ENCODE data around the gene ANKMY1. TPM values are rescaled to one million over a fixed set of nuclear protein-coding genes. Genes with fewer than 3 reads are reported as not detected.

Gene ANKMY1
- total and polyA plus RNA-seq, 2 of the 13 experiments (the other 11 are each of a cell fraction or from before 2014, with no cell fraction given), result 11.7 to 18.8 TPM

DNA sequence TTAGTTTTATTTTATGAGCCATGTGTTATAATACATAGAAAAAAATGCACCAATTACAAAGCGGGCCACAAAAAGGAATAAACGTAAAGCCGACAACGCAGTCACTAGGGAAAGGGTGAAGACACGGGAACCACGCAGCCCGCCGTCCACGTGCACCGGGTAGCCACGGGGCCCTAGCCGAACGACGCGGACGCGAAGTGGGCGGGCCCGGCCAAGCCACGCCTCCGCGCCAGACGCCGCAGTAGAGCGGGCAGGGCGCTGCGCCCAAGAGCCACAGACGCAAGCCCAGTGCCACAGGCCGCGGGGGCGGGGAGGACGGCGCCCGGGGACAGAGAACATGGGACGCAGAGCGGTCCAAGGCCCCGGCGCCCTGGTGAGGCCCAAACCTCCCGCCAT lies 2.3 kb upstream of the ANKMY1 start, which contains the start of gene DUSP28 (continued):
- no peak for TF ChIP-seq SP140L (CRISPR knock-in tag; IDR thresholded peaks at IDR 0.05; ENCODE audit: borderline replicate concordance)
- no peak for TF ChIP-seq PAF1 (CRISPR knock-in tag; IDR thresholded peaks at IDR 0.05)
- TF ChIP-seq, protein P1, sequence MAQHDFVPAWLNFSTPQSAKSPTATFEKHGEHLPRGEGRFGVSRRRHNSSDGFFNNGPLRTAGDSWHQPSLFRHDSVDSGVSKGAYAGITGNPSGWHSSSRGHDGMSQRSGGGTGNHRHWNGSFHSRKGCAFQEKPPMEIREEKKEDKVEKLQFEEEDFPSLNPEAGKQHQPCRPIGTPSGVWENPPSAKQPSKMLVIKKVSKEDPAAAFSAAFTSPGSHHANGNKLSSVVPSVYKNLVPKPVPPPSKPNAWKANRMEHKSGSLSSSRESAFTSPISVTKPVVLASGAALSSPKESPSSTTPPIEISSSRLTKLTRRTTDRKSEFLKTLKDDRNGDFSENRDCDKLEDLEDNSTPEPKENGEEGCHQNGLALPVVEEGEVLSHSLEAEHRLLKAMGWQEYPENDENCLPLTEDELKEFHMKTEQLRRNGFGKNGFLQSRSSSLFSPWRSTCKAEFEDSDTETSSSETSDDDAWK (CRISPR knock-in tag; IDR thresholded peaks at IDR 0.05), result no peak
- 0 out of 2 replicates have a peak, but pooled peaks have one; percentile 38 for TF ChIP-seq ZMYM2 (CRISPR knock-in tag; IDR thresholded peaks at IDR 0.05)
- TF ChIP-seq, protein P2, sequence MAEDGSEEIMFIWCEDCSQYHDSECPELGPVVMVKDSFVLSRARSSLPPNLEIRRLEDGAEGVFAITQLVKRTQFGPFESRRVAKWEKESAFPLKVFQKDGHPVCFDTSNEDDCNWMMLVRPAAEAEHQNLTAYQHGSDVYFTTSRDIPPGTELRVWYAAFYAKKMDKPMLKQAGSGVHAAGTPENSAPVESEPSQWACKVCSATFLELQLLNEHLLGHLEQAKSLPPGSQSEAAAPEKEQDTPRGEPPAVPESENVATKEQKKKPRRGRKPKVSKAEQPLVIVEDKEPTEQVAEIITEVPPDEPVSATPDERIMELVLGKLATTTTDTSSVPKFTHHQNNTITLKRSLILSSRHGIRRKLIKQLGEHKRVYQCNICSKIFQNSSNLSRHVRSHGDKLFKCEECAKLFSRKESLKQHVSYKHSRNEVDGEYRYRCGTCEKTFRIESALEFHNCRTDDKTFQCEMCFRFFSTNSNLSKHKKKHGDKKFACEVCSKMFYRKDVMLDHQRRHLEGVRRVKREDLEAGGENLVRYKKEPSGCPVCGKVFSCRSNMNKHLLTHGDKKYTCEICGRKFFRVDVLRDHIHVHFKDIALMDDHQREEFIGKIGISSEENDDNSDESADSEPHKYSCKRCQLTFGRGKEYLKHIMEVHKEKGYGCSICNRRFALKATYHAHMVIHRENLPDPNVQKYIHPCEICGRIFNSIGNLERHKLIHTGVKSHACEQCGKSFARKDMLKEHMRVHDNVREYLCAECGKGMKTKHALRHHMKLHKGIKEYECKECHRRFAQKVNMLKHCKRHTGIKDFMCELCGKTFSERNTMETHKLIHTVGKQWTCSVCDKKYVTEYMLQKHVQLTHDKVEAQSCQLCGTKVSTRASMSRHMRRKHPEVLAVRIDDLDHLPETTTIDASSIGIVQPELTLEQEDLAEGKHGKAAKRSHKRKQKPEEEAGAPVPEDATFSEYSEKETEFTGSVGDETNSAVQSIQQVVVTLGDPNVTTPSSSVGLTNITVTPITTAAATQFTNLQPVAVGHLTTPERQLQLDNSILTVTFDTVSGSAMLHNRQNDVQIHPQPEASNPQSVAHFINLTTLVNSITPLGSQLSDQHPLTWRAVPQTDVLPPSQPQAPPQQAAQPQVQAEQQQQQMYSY (CRISPR knock-in tag; IDR thresholded peaks at IDR 0.05), result peak; percentile 44
- no peak for TF ChIP-seq NR2F6 (IDR thresholded peaks at IDR 0.05)
- TF ChIP-seq NR2F6 (CRISPR knock-in tag; IDR thresholded peaks at IDR 0.05), result peak; percentile 49; the same call in 1 of the 2 replicates
- peak; percentile 40; the same call in 1 of the 2 replicates for TF ChIP-seq ZSCAN9 (CRISPR knock-in tag; IDR thresholded peaks at IDR 0.05; ENCODE audit: borderline replicate concordance)
- peak; percentile 39 for TF ChIP-seq TEAD3 (CRISPR knock-in tag; optimal IDR thresholded peaks at IDR 0.05; ENCODE audit: borderline replicate concordance)
- no peak for TF ChIP-seq RBFOX2 (IDR thresholded peaks at IDR 0.05; ENCODE audit: low read depth, low read length)
- TF ChIP-seq FOSL2 (CRISPR knock-in tag; IDR thresholded peaks at IDR 0.05), result peak; percentile 58
- TF ChIP-seq ZNF598 (CRISPR knock-in tag; IDR thresholded peaks at IDR 0.05; ENCODE audit: borderline replicate concordance), result peak; percentile 17; the same call in 1 of the 2 replicates
- peak; percentile 66; the same call in 1 of the 2 replicates for TF ChIP-seq CBX5 (CRISPR knock-in tag; IDR thresholded peaks at IDR 0.05; ENCODE audit: borderline replicate concordance)
- TF ChIP-seq, protein P3, sequence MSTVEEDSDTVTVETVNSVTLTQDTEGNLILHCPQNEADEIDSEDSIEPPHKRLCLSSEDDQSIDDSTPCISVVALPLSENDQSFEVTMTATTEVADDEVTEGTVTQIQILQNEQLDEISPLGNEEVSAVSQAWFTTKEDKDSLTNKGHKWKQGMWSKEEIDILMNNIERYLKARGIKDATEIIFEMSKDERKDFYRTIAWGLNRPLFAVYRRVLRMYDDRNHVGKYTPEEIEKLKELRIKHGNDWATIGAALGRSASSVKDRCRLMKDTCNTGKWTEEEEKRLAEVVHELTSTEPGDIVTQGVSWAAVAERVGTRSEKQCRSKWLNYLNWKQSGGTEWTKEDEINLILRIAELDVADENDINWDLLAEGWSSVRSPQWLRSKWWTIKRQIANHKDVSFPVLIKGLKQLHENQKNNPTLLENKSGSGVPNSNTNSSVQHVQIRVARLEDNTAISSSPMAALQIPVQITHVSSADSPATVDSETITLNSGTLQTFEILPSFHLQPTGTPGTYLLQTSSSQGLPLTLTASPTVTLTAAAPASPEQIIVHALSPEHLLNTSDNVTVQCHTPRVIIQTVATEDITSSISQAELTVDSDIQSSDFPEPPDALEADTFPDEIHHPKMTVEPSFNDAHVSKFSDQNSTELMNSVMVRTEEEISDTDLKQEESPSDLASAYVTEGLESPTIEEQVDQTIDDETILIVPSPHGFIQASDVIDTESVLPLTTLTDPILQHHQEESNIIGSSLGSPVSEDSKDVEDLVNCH (CRISPR knock-in tag; IDR thresholded peaks at IDR 0.05), result no peak
- peak; percentile 43; the same call in 1 of the 2 replicates for TF ChIP-seq AHR (CRISPR knock-in tag; IDR thresholded peaks at IDR 0.05)
- TF ChIP-seq ZNF430 (CRISPR knock-in tag; IDR thresholded peaks at IDR 0.05), result peak; percentile 68; the same call in 1 of the 2 replicates
- TF ChIP-seq SOX6 (IDR thresholded peaks at IDR 0.05), result no peak
- no peak; the same call in 1 of the 2 replicates for TF ChIP-seq SOX6 (CRISPR knock-in tag; IDR thresholded peaks at IDR 0.05)
- TF ChIP-seq, protein P4, sequence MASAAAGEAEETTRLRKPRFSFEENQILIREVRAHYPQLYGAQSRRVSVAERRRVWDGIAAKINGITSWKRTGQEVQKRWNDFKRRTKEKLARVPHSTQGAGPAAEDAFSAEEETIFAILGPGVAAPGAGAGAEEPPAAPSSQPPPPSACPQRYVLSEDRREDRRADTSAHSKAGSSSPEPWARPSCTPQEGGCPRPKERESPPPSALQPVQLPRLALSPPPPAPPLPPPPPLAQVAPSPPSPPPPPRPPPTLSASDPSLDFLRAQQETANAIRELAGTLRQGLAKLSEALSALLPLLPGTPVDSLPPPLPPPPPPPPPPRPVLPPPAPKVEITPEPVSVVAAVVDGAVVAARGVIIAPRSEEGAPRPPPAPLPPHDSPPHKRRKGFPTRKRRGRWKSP (CRISPR knock-in tag; IDR thresholded peaks at IDR 0.05), result peak; percentile 79
- TF ChIP-seq ATAD3A (CRISPR knock-in tag; IDR thresholded peaks at IDR 0.05), result no peak
- 0 out of 2 replicates have a peak, but pooled peaks have one; percentile 26 for TF ChIP-seq ZNF746 (CRISPR knock-in tag; IDR thresholded peaks at IDR 0.05)
- no peak for TF ChIP-seq ZNF562 (CRISPR knock-in tag; IDR thresholded peaks at IDR 0.05; ENCODE audit: borderline replicate concordance)
- peak; percentile 53; the same call in 1 of the 2 replicates for TF ChIP-seq SP2 (CRISPR knock-in tag; IDR thresholded peaks at IDR 0.05)
- TF ChIP-seq TBX2 (CRISPR knock-in tag; IDR thresholded peaks at IDR 0.05; ENCODE audit: borderline replicate concordance), result peak; percentile 81
- peak; percentile 59 for TF ChIP-seq MED8 (CRISPR knock-in tag; IDR thresholded peaks at IDR 0.05; ENCODE audit: insufficient replicate concordance)

Data from HepG2 (cell line).